CD4-positive, alpha-beta T cell (primary cell): Measurements from ENCODE around the gene ESRRB. TPM values are rescaled to one million over a fixed set of nuclear protein-coding genes. Genes with fewer than 3 reads are reported as not detected.

Experiments used
- ATAC-seq: fragments of 200-7000 bp; cut with Tn5 transposase; one replicate; pipeline ENCODE4 v1.10.0; 2022; ENCODE audit warnings: mild to moderate bottlenecking; ENCODE audit not compliant: poor library complexity
- CTCF ChIA-PET: fragments of 350-600 bp; sonication (Branson Sonifier 250); formaldehyde crosslinking; loops from one replicate; lab custom pipeline; 2021; ENCODE audit warnings: antibody characterized with exemption, inconsistent platforms; lab: Charles Lee
- POLR2A ChIA-PET: fragments of 350-600 bp; sonication (Branson Sonifier 250); formaldehyde crosslinking; loops from one replicate; lab custom pipeline; 2021; ENCODE audit warnings: antibody characterized with exemption, inconsistent platforms; lab: Charles Lee
- DNase-seq, 14 experiments: peaks; one replicate each; pipeline ENCODE4 v3.0.0-alpha.2; 2013 to 2020; ENCODE audit warnings: mixed read lengths in 2 of 14
- H3K27ac ChIP-seq, 2 donors: one replicate each; pipeline versions ENCODE4 v1.5.1 to v1.7.0; 2013; ENCODE audit warnings: low read length in 2 of 2, low read depth in 1 of 2, mild to moderate bottlenecking in 1 of 2
- H3K27me3 ChIP-seq, 2 experiments: 1 replicate in 1 of 2; 2 replicates in 1 of 2; pipeline versions ENCODE4 v1.6.1 to v1.7.0; 2013; ENCODE audit warnings: low read length in 2 of 2, control low read depth in 1 of 2, mild to moderate bottlenecking in 1 of 2, moderate library complexity in 1 of 2; ENCODE audit not compliant: insufficient read depth in 2 of 2, control insufficient read depth in 1 of 2
- H3K36me3 ChIP-seq: one replicate; pipeline ENCODE4 v1.6.1; 2013; ENCODE audit warnings: low read length, control low read depth; ENCODE audit not compliant: insufficient read depth
- H3K4me1 ChIP-seq: one replicate; pipeline ENCODE4 v1.6.1; 2013; ENCODE audit warnings: low read length, control low read depth; ENCODE audit not compliant: insufficient read depth
- H3K4me3 ChIP-seq: one replicate; pipeline ENCODE4 v1.5.1; 2013; ENCODE audit warnings: mild to moderate bottlenecking, low read length, moderate library complexity
- H3K9me3 ChIP-seq, 2 experiments: 1 replicate in 1 of 2; 2 replicates in 1 of 2; pipeline versions ENCODE4 v1.6.1 to v1.7.0; 2013; ENCODE audit warnings: low read length in 2 of 2, mild to moderate bottlenecking in 2 of 2, control low read depth in 1 of 2, moderate library complexity in 1 of 2; ENCODE audit not compliant: control insufficient read depth in 1 of 2, insufficient read depth in 1 of 2
- H3K27ac Mint-ChIP-seq: one replicate; pipeline ENCODE4 v1.8.0; 2020; ENCODE audit warnings: mixed read lengths
- H3K27me3 Mint-ChIP-seq: one replicate; pipeline ENCODE4 v1.8.0; 2021; ENCODE audit warnings: mixed read lengths
- H3K36me3 Mint-ChIP-seq: one replicate; pipeline ENCODE4 v1.8.0; 2021; ENCODE audit warnings: low read depth, mixed read lengths
- H3K4me1 Mint-ChIP-seq: one replicate; pipeline ENCODE4 v1.8.0; 2021; ENCODE audit warnings: low read depth, mixed read lengths
- H3K4me3 Mint-ChIP-seq: one replicate; pipeline ENCODE4 v1.8.0; 2020; ENCODE audit warnings: mild to moderate bottlenecking, mixed read lengths
- H3K9me3 Mint-ChIP-seq: one replicate; pipeline ENCODE4 v1.8.0; 2020; ENCODE audit warnings: mixed read lengths
- CTCF ChIP-seq: fragments of 200-600 bp; IDR thresholded peaks from one replicate; pipeline ENCODE4 v1.8.0; 2022; ENCODE audit warnings: antibody characterized with exemption, mild to moderate bottlenecking
- intact Hi-C, 2 experiments: fragments of 100-400 bp; cut with DNase I in 1 of 2; cut with micrococcal nuclease in 1 of 2; formaldehyde crosslinking; loops; one replicate each; pipeline versions ENCODE4 v1.15.1 to v1.9.0; 2023 to 2025; cut with DNase I, micrococcal nuclease
- total RNA-seq, 174 experiments: library from RNA in 2 of 174; stranded (reverse) in 2 of 174; gene quantifications; one replicate each; pipeline ENCODE4 v1.2.3 and lab custom pipeline; 2021 to 2026

The ESRRB gene
- total RNA-seq, 2 experiments from 2014 or later, result 0.17 to 0.27 TPM

- Histone ChIP-seq H3K27ac (no peak overlapping the region), H3K9me3 (no peaks in the 10 kb centered on the region), H3K36me3 (no peaks in the 10 kb centered on the region), H3K4me1 (no peaks in the 10 kb centered on the region), H3K27me3 (no peaks in the 10 kb centered on the region), H3K4me3 (no peak overlapping the region)
- Mint-ChIP-seq H3K4me1 (no peaks in the 10 kb centered on the region), H3K4me3 (no peak overlapping the region), H3K27ac (no peak overlapping the region), H3K36me3 (no peaks in the 10 kb centered on the region), H3K27me3 (peaks cover 13% of the 10 kb centered on the region), H3K9me3 (no peaks in the 10 kb centered on the region)
- ATAC-seq (no peak), DNase-seq (no peak)
- ChIA-PET CTCF (no interaction called here), POLR2A (no interaction called here)
- TF ChIP-seq CTCF, result no peak
- intact Hi-C loops, result no loop called here
These were observed 124.5 kb downstream of the ESRRB start for GRCh38 chr14:76500480-76500879.

- Mint-ChIP-seq H3K27me3 (peaks cover 11% of the 10 kb centered on the region), H3K9me3 (no peaks in the 10 kb centered on the region), H3K4me3 (no peak overlapping the region), H3K36me3 (no peaks in the 10 kb centered on the region), H3K4me1 (no peaks in the 10 kb centered on the region), H3K27ac (no peak overlapping the region)
- Histone ChIP-seq H3K4me1 (no peaks in the 10 kb centered on the region), H3K27me3 (no peaks in the 10 kb centered on the region), H3K9me3 (no peaks in the 10 kb centered on the region), H3K27ac (no peak overlapping the region), H3K36me3 (no peaks in the 10 kb centered on the region), H3K4me3 (no peak overlapping the region)
- ATAC-seq (no peak), DNase-seq (no peak)
- intact Hi-C loops, result no loop called here
- ChIA-PET POLR2A (no interaction called here), CTCF (no interaction called here)
- TF ChIP-seq CTCF, result no peak
These were observed 125.3 kb downstream of the ESRRB start for GRCh38 chr14:76501156-76501720.

- Histone ChIP-seq H3K9me3 (no peaks in the 10 kb centered on the region), H3K4me3 (no peak overlapping the region), H3K36me3 (no peaks in the 10 kb centered on the region), H3K27ac (no peak overlapping the region), H3K4me1 (no peaks in the 10 kb centered on the region), H3K27me3 (no peaks in the 10 kb centered on the region)
- DNase-seq, result no peak
- no peak for TF ChIP-seq CTCF
- ChIA-PET POLR2A (no interaction called here), CTCF (no interaction called here)
- Mint-ChIP-seq H3K36me3 (no peaks in the 10 kb centered on the region), H3K9me3 (no peaks in the 10 kb centered on the region), H3K27me3 (peaks cover 10% of the 10 kb centered on the region), H3K27ac (no peak overlapping the region), H3K4me3 (no peak overlapping the region), H3K4me1 (no peaks in the 10 kb centered on the region)
- intact Hi-C loops, result no loop called here
- no peak for ATAC-seq
These were observed 126.3 kb downstream of the ESRRB start for GRCh38 chr14:76502219-76502618.
